Measurements from ENCODE around the gene FIG4. TPM values are rescaled to one million over a fixed set of nuclear protein-coding genes. Genes with fewer than 3 reads are reported as not detected.

Gene FIG4
- total and polyA plus RNA-seq, 3 donors from 2014 or later: 16.8 to 25.7 (median 19.7) TPM

DNA sequence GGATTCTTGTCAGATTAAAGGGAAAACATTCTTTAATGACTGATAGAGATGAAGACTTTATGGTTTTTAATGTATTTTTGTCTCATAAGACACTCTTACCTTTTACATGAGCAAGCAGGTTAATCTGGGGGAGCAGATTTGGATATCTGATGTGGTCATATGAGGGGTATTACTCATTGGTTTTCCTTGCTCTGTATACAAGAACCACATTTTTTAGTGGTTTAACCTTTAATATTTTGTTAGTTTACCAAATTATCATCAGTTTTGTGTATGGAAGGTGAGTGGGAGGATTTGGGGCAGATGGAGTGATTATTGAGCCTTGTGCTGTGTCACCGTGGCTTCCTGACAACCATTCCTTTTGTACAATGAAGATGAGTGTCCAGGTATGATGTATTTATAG is 112.9 kb downstream of the FIG4 start:
- TF ChIP-seq, protein P1, sequence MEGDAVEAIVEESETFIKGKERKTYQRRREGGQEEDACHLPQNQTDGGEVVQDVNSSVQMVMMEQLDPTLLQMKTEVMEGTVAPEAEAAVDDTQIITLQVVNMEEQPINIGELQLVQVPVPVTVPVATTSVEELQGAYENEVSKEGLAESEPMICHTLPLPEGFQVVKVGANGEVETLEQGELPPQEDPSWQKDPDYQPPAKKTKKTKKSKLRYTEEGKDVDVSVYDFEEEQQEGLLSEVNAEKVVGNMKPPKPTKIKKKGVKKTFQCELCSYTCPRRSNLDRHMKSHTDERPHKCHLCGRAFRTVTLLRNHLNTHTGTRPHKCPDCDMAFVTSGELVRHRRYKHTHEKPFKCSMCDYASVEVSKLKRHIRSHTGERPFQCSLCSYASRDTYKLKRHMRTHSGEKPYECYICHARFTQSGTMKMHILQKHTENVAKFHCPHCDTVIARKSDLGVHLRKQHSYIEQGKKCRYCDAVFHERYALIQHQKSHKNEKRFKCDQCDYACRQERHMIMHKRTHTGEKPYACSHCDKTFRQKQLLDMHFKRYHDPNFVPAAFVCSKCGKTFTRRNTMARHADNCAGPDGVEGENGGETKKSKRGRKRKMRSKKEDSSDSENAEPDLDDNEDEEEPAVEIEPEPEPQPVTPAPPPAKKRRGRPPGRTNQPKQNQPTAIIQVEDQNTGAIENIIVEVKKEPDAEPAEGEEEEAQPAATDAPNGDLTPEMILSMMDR (IDR thresholded peaks at IDR 0.05): no peak
- no peak for TF ChIP-seq POLR2A (IDR thresholded peaks at IDR 0.05)
- Histone ChIP-seq H3K9me3 (no peaks in the 10 kb centered on the region), H3K36me3 (ENCODE audit: low read depth, missing control alignments) (no peaks in the 10 kb centered on the region), H3K4me1 (no peaks in the 10 kb centered on the region), H3K4me3 (no peak overlapping the region), H3K27me3 (no peaks in the 10 kb centered on the region), H3K27ac (no peak overlapping the region)
- WGBS, 2 donors: 74 to 76% methylated on average over 1 of the region's 1 CpG
- intact Hi-C loops (cut with DNase I; ENCODE audit: low total_unique reads): no loop called here
- DNase-seq: no peak

DNA sequence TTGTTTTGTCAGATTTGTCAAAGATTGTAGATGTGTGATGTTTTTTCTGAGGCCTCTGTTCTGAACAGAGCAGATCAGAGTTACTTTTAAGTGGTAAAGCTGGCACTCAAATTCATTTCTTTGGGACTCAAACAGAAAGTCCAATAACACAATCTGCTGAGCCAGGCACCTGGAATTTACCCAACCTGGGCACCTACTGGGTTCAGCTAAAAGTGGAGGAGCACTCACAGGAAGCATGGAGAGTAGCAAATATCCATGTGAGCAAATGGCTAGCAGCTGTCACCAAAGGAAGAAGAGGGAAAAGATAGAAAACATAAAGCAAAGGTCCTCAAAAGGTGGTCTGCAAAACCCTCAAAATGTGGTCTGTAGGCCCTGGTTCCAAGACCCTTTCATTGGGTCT is 116.8 kb downstream of the FIG4 start:
- intact Hi-C loops (cut with DNase I; ENCODE audit: low total_unique reads): no loop called here
- Histone ChIP-seq H3K4me1 (no peaks in the 10 kb centered on the region), H3K27ac (no peak overlapping the region), H3K9me3 (no peaks in the 10 kb centered on the region), H3K27me3 (no peaks in the 10 kb centered on the region), H3K4me3 (no peak overlapping the region), H3K36me3 (ENCODE audit: low read depth, missing control alignments) (no peaks in the 10 kb centered on the region)
- DNase-seq: no peak
- TF ChIP-seq, protein P1 (IDR thresholded peaks at IDR 0.05): no peak
- no peak for TF ChIP-seq POLR2A (IDR thresholded peaks at IDR 0.05)

DNA sequence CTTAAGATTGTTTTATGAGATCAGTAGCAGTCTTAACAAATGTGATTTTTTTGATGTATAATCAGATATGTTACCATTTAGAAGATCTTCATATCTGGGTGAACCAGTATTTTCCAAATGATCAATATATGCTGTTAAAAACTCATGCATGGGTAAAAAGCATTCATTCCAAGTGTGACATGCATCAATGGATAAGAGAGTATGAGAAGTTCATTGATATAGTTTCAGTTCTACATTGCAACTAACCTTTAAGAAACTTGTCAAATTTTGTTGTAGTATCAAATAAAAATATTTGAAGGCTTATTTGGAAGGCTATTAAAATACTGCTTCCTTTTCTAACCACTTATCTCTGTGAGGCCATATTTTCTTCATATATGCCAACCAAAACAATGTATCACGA is 117.7 kb downstream of the FIG4 start:
- 60 to 61% methylated on average over 1 of the region's 1 CpG for WGBS, 2 donors
- DNase-seq: no peak
- no peaks in the 10 kb centered on the region for H3K4me1 ChIP-seq
- TF ChIP-seq POLR2A (IDR thresholded peaks at IDR 0.05): no peak
- intact Hi-C loops (cut with DNase I; ENCODE audit: low total_unique reads): no loop called here
- H3K36me3 ChIP-seq (ENCODE audit: low read depth, missing control alignments): no peaks in the 10 kb centered on the region
- no peaks in the 10 kb centered on the region for H3K9me3 ChIP-seq
- no peaks in the 10 kb centered on the region for H3K27me3 ChIP-seq
- H3K4me3 ChIP-seq: no peak overlapping the region
- no peak overlapping the region for H3K27ac ChIP-seq

DNA sequence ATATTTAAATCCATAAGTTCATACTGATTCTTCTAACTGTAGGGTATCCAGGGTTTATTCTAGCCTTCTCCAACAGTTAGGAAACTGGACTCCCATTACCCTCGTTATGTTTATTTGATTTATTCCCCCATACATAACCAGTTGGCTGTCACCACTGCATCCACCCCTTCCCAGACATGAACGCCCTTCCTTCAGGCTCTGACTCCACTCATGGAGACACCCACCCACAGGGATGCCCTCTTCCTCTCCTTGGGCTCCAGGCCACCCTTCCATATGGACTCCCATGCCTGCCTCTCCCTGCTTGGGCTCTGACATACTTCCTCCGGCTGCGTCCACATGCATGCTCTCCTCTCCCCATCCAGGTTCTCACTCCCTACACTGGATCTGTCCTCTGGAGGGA is 124.0 kb downstream of the FIG4 start:
- Histone ChIP-seq H3K27ac (no peak overlapping the region), H3K4me1 (no peaks in the 10 kb centered on the region), H3K27me3 (no peaks in the 10 kb centered on the region), H3K36me3 (ENCODE audit: low read depth, missing control alignments) (no peaks in the 10 kb centered on the region), H3K4me3 (no peak overlapping the region), H3K9me3 (no peaks in the 10 kb centered on the region)
- WGBS, 2 donors: 87% methylated on average over 4 of the region's 4 CpGs
- TF ChIP-seq POLR2A (IDR thresholded peaks at IDR 0.05): no peak
- TF ChIP-seq, protein P1 (IDR thresholded peaks at IDR 0.05): no peak
- intact Hi-C loops (cut with DNase I; ENCODE audit: low total_unique reads): no loop called here
- no peak for DNase-seq

GRCh38 chr6:109816452-109817374 is 125.6 kb downstream of the FIG4 start:
- Histone ChIP-seq H3K36me3 (ENCODE audit: low read depth, missing control alignments) (no peaks in the 10 kb centered on the region), H3K9me3 (no peaks in the 10 kb centered on the region), H3K4me1 (no peaks in the 10 kb centered on the region), H3K27ac (no peak overlapping the region), H3K4me3 (no peak overlapping the region), H3K27me3 (no peaks in the 10 kb centered on the region)
- intact Hi-C loops (cut with DNase I; ENCODE audit: low total_unique reads): no loop called here
- DNase-seq: no peak
- WGBS, 2 donors: 69 to 71% methylated on average over 14 of the region's 14 CpGs
- TF ChIP-seq, protein P1 (IDR thresholded peaks at IDR 0.05): no peak
- no peak for TF ChIP-seq POLR2A (IDR thresholded peaks at IDR 0.05)
